ENCODE data around the gene P2RY2. TPM values are rescaled to one million over a fixed set of nuclear protein-coding genes. Genes with fewer than 3 reads are reported as not detected.

Gene P2RY2
- total RNA-seq, 1 donor from 2014 or later, result 0.96 TPM

DNA sequence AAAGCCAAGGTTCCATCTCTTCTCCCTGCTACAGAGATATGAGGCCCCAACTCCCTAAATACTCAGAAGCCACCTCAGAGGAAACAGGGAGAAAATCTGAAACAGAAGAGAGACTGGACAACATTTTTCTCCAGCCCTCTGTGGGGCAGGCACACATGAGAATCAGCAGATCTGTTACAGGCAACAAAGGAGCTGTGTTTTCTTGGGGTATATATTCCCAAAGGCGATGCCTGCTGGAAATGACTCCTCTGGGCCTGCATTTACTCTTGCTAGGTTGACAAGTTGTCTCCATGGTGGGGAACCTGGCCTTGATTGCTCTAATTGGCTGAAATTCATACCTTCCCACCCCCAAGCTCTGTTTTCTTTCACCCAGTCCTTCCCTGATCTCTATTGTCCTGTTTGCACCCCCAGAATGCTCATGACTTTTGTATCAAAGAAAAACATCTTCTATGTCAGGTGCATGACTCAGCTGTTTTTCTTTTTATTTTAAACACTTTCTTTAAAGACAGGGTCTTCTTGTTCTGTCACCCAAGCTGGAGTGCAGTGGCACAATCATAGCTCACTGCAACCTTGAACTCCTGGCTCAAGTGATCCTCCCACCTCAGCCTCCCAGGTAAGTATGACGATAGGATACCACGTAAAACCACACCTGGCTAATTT lies 30.6 kb downstream of the P2RY2 start:
- Mint-ChIP-seq H3K9me3 (ENCODE audit: low read depth) (no peaks in the 10 kb centered on the region), H3K4me1 (ENCODE audit: low read depth) (no peaks in the 10 kb centered on the region), H3K4me3 (ENCODE audit: low read depth) (no peak overlapping the region), H3K36me3 (ENCODE audit: insufficient read depth) (no peaks in the 10 kb centered on the region), H3K27me3 (peaks cover 18% of the 10 kb centered on the region), H3K27ac (no peak overlapping the region)
- no peak for DNase-seq (ENCODE audit: low spot score, unreplicated experiment)
- TF ChIP-seq, protein P1, sequence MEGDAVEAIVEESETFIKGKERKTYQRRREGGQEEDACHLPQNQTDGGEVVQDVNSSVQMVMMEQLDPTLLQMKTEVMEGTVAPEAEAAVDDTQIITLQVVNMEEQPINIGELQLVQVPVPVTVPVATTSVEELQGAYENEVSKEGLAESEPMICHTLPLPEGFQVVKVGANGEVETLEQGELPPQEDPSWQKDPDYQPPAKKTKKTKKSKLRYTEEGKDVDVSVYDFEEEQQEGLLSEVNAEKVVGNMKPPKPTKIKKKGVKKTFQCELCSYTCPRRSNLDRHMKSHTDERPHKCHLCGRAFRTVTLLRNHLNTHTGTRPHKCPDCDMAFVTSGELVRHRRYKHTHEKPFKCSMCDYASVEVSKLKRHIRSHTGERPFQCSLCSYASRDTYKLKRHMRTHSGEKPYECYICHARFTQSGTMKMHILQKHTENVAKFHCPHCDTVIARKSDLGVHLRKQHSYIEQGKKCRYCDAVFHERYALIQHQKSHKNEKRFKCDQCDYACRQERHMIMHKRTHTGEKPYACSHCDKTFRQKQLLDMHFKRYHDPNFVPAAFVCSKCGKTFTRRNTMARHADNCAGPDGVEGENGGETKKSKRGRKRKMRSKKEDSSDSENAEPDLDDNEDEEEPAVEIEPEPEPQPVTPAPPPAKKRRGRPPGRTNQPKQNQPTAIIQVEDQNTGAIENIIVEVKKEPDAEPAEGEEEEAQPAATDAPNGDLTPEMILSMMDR (IDR thresholded peaks at IDR 0.05; ENCODE audit: unreplicated experiment), result no peak

DNA sequence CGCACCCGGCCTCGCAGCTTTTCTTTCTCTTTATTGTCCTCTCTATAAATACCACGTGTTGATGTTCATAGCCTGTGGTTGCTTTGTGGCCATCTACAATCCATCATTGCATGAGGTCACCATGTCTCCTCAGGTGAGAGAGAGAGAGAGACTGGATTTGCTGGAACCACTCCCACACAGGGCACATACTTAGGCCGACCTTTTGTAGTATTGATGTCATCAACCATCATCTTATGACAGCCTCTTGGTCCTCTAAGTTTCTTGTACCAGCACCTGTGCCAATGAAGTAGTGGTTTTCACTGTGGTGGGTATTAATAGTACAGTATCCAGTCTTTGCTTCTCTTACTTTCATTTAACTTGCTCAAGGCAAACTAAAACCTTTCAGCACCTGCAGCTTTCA lies 31.2 kb downstream of the P2RY2 start:
- Mint-ChIP-seq H3K27ac (no peak overlapping the region), H3K4me1 (ENCODE audit: low read depth) (no peaks in the 10 kb centered on the region), H3K4me3 (ENCODE audit: low read depth) (no peak overlapping the region), H3K9me3 (ENCODE audit: low read depth) (no peaks in the 10 kb centered on the region), H3K36me3 (ENCODE audit: insufficient read depth) (no peaks in the 10 kb centered on the region), H3K27me3 (peaks cover 18% of the 10 kb centered on the region)
- TF ChIP-seq, protein P1 (IDR thresholded peaks at IDR 0.05; ENCODE audit: unreplicated experiment), result no peak
- no peak for DNase-seq (ENCODE audit: low spot score, unreplicated experiment)

DNA sequence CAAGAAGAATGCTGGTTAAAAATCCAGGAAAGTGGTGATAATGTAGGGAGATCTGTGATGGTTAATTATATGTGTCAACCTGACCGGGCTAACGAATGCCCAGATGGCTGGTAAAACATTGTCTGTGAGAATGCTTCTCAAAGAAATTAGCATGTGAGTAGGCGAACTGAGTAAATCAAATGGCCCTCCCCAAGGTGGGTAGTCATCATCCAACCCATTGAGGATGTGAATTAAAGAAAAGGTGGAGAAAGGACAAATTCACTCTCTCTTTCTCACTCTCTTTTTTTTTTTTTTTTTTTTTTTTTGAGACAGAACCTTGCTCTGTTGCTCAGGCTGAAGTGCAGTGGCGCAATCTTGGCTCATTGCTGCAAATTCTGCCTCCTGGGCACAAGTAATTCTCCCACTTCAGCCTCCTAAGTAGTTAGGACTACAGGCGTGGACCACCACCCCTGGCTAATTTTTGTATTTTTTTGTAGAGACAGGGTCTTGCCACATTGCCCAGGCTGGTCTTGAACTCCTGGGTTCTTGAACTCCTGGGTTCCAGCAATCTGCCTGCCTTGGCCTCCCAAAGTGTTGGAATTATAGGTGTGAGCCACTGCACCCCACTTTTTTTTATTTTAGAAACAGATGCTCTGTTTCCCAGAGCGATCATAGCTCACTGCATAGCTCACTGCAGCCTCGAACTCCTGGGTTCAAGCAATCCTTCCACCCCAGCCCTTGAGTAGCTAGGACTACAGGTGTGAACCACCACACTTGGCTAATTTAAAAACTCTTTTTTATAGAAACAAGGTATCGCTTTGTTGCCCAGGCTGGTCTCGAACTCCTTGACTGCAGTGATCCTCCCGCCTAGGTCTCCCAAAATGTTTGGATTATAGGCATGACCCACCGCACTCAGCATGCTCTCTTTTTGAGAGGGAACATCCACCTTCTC lies 32.0 kb downstream of the P2RY2 start:
- H3K4me3 Mint-ChIP-seq (ENCODE audit: low read depth), result no peak overlapping the region
- no peaks in the 10 kb centered on the region for H3K36me3 Mint-ChIP-seq (ENCODE audit: insufficient read depth)
- no peak overlapping the region for H3K27ac Mint-ChIP-seq
- no peaks in the 10 kb centered on the region for H3K9me3 Mint-ChIP-seq (ENCODE audit: low read depth)
- no peaks in the 10 kb centered on the region for H3K4me1 Mint-ChIP-seq (ENCODE audit: low read depth)
- TF ChIP-seq, protein P1 (IDR thresholded peaks at IDR 0.05; ENCODE audit: unreplicated experiment), result no peak
- no peak for DNase-seq (ENCODE audit: low spot score, unreplicated experiment)
- H3K27me3 Mint-ChIP-seq, result peaks cover 12% of the 10 kb centered on the region

DNA sequence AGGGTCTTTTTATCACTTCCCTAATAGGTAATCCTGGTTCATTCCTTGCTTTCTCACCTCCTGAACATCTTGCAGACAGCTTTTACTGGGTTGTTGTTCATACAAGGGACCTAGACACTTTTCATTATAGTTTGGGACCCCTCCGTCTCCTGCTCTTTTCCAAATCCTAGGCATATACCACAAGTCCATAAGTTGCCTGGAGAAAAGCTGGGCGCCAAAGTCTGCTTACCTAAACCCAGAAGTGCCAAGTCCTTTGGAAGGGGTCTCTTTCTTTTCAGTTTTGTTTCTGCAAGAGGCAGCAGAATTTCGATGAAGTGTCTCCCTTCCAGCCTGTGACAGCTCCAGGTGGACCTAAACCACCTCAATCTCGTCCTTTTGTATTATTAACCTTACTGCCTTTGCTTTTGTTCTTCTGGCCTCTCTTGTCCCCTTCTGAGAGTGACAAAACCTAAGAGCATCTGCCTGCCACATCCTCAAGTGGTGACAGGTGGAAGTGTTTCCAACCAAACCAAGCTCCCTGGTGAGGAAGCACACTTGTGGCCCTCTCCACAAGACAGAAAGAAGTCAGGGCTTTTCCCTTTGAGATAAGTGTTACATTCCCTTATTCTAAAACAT lies 34.6 kb downstream of the P2RY2 start:
- Mint-ChIP-seq H3K4me1 (ENCODE audit: low read depth) (no peaks in the 10 kb centered on the region), H3K4me3 (ENCODE audit: low read depth) (no peak overlapping the region), H3K36me3 (ENCODE audit: insufficient read depth) (no peaks in the 10 kb centered on the region), H3K27me3 (no peaks in the 10 kb centered on the region), H3K27ac (peak overlapping the region; percentile 48), H3K9me3 (ENCODE audit: low read depth) (no peaks in the 10 kb centered on the region)
- TF ChIP-seq, protein P1 (IDR thresholded peaks at IDR 0.05; ENCODE audit: unreplicated experiment), result peak; percentile 15
- DNase-seq (ENCODE audit: low spot score, unreplicated experiment), result no peak

All from progenitor cell of endocrine pancreas (in vitro differentiated cells).